MV-4-11 (cell line): ENCODE measurements around the gene MGMT.

ENCODE experiments used
- DNase-seq: peaks from one replicate; lab custom pipeline; 2025; lab: John Stamatoyannopoulos, UW

MGMT gene

DNA sequence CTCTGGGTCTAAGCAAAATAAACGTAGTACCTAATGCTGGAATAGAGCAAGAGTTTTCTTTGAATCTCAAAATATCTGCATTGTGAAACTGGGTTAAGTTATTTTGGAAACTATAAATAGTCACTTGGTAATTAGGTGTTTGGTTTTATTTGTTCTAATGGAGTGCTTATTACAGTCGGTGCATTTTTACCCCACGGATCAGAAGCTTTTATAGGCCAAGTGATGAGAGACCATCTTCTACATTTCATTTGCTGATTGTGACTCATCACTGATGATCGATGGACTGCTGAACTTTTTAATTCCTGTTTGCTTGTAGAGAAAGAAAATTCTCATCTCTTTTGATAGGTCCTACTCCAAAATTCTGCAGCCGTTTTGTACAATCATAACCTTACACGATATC lies 28.2 kb downstream of the MGMT start:
- no peak for DNase-seq

DNA sequence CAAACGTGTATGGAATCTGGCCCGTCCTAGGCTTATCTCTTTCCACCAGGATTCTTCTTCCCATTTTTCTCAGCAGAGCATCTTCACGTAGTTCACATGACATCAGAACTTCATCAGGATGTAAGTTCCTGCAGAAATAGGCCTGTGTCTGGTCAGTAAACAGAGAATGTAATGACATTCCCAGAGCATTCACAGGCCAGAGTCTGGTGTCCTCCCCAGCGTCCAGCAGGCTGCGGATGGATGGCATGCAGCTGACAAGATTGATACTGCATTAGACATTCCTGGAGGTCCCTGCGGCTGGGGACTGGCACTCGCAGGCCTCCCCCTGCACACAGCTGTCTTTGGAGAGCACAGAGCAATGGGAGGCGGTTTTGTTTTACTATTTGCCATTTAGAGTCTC lies 28.7 kb downstream of the MGMT start:
- no peak for DNase-seq

DNA sequence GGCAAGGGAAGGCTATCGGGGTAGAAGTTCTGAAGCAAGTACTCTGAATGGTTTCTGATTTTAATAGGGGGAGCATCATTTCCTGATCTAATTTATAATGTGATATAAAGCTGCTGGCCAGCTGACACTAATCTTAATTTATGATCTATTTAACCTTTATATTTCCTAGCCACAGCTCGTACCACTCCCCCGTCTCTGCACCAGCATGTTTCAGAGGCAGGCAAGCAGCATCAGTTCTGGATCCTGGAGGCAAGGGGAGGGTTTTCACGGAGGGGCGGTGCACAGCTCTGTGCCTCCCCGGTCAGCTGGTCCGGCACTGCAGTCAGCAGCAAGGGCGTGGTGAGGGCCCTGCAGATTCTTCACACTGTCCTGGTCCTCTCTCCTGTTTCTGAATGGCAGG lies 30.0 kb downstream of the MGMT start:
- DNase-seq, result no peak

DNA sequence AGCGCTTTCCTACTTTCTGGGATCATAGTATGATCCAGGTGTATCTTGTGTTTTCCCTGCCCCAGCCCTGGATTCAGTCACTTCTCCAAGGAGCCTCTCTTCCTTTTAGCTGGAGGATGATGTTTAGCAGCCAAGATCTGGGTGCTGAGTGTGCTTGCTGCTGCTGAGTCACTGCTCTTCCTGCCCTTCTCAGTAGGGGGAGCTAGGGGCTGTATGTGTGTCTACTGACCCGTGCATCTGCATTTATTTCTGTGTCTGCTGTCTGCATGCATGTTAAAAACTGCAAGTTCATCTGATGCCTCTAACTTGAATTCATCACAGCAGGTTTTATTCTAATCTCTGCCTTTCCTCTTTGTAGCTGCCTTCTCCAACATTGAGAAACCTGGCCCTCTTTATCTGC lies 31.6 kb downstream of the MGMT start:
- no peak for DNase-seq

DNA sequence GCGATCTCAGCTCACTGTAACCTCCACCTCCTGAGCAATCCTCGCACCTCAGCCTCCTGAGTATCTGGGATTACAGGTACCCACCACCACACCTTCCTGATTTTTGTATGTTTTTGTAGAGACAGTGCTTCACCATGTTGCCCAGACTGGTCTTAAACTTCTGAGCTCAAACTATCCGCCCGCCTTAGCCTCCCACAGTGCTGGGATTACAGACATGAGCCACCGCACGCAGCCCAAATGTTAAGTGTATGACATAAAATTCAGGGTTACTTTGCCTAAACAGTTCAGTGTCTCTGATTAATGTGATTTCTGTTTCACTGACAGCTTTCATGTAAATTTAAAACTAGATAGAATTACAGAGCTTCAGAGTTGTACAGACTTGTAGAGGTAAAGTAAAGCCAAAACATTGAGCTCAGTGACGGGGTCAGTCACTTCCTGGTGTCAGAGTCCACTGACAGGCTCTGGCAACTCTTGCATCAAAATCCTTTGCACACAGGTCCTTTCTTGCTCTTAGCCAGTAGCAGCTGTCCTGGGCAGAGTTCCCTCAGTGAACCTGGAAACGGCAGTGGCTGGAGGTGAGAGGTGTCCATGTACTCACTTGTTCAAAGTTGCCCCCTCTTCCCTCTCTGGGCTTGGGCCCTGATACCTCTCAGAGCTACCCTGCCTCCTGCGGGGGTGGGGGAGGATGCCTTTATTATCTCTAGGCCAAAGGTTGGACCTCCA lies 33.7 kb downstream of the MGMT start:
- no peak for DNase-seq

DNA sequence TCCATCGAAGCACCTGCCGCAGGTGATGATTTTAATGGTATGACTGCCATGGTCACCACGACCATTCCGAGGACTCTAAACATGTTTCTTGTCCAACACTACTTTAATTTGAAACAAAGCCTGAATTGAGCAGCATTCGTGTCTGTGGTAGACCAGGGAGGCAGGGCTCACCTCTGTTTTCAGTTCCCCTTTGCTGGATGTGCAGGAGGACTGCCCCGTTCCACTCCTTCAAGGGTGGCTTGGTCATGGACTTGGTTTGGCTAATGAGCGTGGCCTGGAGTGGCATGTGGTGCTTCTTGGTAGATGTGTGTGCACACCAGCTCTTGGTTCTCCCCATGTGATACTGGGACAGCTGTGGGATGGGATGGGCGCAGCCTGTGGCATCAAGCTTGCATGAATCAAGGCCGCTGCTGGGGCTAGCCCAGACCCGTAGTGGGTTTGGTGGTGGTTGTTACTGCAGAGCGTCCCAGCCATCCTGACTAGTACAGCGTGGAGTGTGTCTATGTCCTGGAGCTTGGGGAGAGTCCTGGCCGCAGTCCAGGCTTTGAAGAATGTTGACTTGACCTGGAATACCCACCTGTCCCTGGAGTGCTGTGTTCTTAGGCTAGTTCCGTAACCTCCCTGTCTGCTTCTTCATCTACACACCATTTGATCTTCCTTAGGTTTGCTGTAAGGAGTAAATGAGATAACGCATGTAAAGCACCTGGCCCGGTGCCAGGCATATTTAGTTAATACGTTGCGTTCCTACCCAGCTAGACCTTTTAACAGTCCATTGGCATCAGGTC lies 34.8 kb downstream of the MGMT start:
- DNase-seq, result peak; percentile 25

DNA sequence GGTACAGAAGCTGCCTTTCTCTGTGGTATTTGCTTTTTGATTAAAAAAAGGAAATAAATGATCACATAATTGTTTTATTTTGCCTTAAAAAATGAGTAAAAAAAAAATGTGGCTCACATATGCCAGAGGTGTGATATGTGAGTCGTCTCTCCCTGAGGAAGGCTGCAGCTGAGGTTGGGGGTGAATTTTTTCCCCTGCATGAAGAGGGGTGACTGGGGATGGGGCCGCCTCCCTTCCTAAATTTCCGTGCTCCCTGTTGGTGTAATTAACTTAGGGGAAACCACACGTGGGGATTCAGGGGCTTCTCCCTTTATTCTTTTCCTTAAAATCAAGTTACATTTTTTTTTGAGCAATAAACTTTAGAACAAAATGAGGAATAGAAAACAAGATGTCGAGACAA lies 35.4 kb downstream of the MGMT start:
- no peak for DNase-seq

DNA sequence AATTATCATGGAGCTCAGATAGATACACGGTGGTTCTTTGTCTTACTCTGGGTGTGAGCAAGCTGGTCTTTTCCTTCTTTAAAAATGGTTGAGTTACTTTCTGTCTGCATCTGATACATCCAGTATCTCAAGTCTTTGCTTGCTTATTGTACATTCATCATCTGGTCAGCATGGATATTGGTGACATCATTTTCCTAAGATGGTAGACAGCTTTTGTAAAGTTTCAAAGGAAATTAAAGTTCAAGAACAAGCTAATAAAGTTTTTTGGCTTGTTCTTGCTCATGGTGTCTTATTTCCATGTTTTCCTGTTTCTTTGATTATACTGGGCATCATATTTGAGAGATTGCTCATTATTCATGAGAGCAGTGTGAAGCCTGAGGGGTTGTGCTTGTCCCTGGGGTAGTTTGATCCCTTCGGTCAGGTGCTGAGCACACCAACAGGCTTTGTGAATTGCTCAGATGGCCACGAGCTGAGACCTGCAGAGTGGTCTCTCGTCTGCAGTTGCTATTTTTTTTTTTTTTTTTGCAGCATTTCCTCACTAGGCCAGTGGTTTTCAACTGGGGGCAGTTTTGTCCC lies 38.5 kb downstream of the MGMT start:
- no peak for DNase-seq

DNA sequence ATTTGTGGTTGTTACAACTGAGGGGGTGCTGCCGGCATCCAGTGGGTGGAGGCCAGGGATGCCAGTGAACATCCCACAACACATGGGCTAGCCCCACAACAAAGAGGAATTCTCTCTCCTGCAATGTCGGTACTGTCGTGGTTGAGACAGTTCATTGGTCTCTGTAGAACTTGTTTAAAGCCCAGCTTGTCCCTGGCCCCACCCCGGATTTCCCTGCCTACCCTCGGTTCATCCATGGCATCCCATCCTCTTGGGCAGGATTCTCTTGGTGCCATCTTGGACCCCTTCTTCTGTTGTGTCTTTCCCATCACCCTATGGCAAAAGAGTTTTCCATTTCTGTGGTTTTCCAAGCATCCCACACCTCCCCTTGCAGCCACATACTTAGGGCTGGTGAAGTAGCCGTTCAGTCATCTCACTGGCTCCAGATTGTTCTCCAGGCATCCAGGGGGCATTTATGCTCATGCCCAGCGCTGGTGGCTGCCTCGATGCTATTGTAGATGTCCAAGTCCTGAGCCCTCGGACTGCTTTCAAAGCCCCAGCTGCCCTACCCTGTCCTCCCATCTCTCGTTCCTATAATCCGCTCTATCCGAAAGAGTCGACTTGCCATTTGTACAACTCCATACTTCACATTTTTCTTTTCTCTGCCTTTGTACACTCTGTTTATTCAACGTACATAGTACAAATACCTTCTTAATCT lies 39.2 kb downstream of the MGMT start:
- no peak for DNase-seq

DNA sequence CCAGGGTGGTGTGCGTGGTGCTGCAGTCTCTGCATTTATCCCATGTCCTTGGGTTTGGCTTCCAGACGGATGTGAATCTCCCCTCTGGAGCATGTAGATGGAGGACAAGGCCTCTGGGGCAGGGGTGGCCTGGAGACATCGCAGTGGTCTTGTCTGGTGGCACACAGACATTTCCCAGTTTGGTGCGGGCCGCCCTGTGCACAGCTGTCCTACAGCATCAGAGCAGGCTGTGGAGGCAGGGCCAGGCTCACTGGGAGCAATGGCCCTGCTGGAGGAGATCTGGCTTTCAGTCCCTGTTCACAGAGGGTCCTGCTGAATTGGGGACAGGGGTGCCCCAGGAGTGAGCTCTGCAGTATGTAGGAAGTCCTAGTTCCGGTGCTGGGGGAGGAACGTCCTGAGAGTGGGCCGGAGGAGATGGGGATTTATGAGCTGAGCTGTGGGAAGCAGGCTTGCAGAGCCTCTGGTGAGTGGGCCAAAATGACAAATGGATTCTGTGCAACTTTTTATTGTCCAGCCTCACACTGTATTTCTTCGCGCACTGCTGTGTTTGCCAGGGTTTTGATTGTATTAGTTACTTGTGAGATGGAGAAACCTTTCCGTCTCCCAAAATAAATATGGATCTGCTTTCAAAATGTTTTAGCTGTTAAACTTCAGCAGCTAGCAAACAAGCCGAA lies 40.3 kb downstream of the MGMT start:
- DNase-seq, result no peak

DNA sequence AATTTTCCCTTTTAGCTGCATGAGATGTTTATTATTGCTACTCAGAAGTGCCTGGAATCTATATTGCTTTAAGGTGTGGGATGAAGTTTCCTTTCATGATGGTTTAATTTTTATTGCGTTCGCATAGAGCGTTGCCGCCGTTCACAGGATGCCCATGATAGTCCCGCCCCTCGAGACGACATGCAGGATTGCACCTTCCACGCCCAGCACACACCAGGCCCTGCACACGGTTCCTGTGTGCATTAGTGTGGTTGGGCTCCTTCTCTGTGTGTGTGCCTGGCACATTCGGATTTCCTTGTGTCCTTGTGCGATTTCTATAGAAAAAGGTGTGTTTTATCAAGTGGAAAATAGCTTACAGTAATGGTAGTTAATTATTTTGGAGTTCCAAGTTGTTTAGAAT lies 42.1 kb downstream of the MGMT start:
- no peak for DNase-seq

DNA sequence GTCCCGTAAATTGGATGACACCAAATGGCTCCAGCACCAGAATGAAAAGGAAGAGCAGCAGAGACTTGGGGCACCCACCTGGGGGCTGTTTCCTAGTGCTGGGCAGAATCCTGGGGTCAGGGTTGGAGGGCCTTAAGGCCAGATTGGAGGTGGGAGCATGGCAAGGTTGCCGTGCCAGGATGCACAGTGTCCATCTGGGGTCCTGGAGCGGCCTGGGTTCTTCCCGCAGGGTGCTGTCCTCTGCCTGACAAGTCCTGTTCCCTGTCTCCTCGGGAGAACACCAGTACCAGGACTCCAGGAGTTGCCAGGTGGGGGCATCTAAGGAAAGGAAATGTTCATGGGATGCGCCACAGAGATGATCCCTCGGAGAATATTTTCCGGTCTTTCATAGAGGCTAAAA lies 42.8 kb downstream of the MGMT start:
- DNase-seq, result no peak

DNA sequence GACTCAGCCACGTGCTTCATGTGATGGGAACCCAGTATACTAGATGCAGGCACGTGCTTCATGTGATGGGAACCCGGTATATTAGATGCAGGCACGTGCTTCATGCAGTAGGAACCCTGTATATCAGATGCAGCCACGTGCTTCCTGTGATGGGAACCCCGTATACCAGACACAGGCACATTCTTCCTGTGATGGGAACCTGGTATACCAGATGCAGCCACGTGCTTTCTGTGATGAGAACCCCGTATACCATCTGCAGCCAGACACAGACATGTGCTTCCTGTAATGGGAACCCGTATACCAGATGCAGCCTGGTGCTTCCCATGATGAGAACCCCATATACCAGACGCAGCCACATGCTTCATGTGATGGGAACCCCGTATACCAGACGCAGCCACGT lies 44.0 kb downstream of the MGMT start:
- no peak for DNase-seq

DNA sequence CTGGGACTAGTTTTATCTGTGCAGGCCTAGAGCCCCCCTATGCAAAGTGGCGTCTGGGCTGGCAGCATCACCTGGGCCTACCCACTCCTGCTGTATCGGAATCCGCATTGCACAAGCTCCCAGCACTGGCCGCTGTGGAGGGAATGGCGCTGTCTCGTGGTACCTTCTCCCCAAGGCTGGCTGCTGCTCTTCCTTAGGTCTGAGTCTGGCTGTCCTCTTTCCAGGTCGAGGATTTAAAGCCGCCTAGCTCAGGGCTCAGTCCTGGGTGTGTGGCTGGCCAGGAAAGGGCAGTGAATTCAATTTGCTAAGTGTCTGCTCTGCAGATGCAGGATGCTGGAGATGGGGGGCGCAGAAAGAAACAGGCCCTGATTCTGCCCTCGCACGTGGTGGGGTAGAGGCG lies 44.7 kb downstream of the MGMT start:
- DNase-seq, result no peak

DNA sequence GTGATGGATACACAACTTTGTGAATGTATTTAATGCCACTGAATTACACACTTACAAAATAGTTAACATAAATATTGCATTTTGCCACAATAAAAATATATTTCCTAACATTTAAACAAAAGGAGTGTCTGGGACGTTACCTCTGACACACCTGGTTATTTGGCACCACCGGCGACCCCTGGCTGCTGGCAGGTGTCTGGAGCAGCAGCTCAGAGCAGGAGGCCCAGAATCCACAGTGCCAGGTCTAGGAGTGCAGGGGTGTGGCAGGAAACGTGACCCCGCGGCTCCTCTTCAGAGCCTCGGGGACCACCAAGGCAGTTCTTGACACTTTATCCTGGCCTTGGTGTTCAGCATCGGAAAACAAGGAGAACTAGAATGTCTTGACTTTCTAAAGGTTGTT lies 46.3 kb downstream of the MGMT start:
- no peak for DNase-seq

DNA sequence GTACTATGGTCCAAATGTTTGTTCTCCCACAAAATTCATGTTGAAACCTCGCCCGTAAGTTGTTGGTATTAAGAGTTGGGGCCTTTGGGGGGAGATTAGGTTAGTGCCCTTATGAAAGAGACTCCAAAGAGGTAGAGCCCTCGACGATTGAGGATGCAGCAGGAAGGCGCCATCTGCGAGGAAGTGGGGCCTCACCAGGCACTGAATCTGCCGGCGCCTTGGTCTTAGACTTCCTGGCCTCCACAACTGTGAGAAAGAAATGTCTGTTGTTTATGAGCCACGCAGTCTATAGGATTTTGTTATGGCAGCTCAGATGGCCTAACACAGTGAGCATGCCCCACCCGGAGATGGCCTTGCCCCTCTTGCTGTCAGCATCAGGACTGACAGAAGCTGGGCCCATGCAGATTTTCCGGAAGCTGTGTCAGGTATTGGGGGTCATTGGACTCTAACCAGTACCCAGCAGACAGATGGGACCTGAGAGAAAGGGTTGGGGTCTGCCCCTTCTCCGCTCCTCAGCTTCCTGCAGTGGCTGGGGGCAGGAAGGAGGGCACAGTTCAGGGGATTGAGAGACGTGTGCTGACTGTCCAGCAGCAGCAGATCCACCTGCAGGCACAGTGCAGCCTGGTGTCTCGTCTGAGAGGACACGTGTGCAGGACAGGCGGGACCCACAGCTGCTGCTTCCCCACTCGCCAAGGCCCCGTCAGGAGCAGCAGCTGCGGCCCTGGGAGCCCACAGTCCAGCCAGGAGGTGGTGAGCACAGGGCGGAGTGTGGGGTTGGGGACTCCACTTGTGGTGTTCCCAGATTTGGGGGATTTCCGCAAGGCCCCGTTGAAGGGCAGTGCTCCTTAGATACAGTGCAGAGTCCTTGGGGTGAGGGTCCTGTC lies 47.8 kb downstream of the MGMT start:
- no peak for DNase-seq

DNA sequence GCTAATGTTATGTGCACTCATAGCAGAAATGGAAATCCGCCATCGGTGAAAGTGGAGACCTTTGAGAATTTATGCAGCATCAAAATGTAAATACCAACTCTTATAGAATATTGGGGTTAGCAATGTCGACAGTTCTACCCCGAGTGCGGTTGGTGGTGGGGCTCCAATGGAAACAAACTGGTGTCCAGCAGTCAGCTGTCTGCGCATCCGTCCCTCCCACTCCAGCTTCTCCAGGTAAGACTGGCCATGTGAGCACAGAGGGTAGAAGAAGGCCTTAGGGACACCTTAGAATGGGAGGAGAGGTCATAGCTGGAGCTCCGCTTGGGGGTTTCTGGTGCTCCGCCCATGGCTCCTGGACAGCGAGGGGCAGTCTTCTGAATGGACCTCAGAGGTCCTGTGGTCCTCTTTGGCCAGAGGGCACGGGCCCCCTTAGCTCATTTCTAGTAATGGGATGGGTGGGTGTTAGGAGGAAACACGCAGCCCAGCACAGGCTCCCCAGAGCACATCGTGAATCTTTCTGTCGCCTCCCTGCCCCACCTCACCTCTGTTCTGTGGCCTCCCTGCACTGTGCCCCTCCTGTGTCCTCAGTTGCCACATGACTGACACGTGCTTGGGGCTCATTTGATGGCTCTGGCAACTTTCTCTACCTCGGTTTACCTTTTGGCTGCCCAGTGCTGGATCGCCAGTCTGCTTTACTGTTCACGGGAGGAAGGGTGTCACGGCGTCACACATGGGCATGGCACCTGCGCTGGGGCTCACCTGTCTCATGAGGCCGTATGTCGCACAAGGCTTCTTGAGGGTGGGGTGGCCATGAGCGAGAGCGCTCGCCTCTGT lies 50.0 kb downstream of the MGMT start:
- no peak for DNase-seq

DNA sequence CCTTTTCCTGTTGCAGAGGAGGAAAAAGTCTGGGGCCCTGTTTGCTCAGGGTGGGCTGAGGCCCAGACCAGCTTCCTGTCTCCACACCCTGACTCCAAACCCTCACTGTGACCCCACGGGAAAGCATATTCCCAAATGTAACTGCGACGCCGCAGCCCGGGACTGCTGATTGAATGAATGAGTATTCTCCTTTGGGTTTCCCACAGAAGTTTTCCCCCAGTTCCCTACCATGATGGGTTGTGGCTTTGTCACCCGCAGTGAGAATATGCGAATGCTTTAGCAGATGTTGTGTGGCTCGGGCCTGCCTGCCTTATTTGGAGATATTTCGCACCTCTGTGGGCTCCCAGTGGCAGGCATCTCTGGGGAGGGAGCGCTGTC lies 50.6 kb downstream of the MGMT start:
- DNase-seq, result no peak

DNA sequence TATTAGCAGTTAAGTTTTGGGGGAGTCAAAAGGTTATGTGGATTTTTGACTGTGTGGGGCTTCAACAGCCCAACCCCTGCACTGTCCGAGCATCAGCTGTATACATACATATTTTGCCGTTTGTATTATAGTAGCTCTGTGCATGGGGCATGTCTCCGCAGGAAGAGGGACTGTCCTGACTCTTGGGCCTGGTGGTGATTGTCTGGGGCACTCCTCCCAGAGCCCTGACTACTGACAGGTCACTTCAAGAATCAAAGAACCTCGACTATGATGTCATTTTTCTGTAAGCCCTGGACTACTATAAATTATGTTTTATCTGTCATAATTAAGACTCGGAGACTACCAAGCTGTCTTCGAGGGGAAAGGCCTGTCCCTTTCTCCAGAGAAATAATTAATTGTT lies 51.8 kb downstream of the MGMT start:
- DNase-seq, result no peak

DNA sequence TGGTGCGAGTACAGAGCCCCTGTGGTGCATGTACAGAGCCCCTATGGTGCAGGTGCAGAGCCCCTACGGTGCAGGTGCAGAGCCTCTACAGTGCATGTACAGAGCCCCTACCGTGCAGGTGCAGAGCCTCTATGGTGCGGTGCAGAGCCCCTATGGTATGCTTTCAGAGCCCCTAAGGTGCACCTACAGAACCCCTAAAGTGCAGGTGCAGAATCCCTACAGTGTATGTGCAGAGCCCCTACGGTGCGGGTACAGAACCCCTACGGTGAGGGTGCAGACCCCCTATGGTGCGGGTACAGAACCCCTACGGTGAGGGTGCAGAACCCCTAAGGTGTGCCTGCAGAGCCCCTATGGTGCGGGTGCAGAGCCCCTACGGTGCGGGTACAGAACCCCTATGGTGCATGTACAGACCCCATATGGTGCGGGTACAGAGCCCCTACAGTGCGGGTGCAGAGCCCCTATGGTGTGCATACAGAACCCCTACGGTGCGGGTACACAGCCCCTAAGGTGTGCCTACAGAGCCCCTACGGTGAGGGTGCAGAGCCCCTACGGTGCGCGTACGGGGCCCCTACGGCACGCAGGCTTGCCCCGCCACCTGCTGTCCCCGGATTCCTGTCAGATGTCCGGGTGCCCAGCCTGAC lies 53.5 kb downstream of the MGMT start:
- DNase-seq, result no peak
